A204.1 (cell line): ENCODE measurements around the gene EDC4.
"Not testable (repeated sequence)": the region's sequence is repeated elsewhere in the genome, so short reads cannot be mapped to it uniquely, and the experiment has no call there.

Source experiments
- FAIRE-seq: peaks from 2 replicates; lab custom pipeline; 2012; peaks lifted over from hg19 to GRCh38; lab: Jason Lieb, UNC

The EDC4 gene

DNA sequence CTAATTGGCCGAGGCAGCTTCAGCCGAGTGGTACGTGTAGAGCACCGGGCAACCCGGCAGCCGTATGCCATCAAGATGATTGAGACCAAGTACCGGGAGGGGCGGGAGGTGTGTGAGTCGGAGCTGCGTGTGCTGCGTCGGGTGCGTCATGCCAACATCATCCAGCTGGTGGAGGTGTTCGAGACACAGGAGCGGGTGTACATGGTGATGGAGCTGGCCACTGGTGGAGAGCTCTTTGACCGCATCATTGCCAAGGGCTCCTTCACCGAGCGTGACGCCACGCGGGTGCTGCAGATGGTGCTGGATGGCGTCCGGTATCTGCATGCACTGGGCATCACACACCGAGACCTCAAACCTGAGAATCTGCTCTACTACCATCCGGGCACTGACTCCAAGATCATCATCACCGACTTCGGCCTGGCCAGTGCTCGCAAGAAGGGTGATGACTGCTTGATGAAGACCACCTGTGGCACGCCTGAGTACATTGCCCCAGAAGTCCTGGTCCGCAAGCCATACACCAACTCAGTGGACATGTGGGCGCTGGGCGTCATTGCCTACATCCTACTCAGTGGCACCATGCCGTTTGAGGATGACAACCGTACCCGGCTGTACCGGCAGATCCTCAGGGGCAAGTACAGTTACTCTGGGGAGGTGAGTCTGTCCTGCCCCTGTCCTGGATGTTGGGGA, 36.3 kb downstream of the EDC4 start:
- FAIRE-seq: no peak

DNA sequence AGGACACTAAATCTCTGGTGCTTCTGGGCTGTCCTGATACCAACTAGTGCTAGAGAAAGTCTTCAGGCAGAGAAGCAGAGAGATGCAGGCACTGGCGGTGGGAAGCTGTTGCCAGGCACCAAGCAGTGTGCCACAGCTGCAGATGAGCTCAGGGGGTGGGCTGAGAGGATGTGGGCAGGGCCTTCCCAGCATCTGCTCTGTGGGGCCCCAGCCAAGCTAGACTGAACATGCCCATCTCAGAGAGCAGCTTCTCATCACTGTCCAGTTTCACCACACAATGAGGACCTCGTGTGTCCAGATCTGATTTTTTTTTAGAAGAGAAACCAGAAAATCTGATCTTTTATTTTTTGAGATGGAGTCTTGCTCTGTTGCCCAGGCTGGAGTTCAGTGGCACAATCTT, 37.3 kb downstream of the EDC4 start:
- no peak for FAIRE-seq

DNA sequence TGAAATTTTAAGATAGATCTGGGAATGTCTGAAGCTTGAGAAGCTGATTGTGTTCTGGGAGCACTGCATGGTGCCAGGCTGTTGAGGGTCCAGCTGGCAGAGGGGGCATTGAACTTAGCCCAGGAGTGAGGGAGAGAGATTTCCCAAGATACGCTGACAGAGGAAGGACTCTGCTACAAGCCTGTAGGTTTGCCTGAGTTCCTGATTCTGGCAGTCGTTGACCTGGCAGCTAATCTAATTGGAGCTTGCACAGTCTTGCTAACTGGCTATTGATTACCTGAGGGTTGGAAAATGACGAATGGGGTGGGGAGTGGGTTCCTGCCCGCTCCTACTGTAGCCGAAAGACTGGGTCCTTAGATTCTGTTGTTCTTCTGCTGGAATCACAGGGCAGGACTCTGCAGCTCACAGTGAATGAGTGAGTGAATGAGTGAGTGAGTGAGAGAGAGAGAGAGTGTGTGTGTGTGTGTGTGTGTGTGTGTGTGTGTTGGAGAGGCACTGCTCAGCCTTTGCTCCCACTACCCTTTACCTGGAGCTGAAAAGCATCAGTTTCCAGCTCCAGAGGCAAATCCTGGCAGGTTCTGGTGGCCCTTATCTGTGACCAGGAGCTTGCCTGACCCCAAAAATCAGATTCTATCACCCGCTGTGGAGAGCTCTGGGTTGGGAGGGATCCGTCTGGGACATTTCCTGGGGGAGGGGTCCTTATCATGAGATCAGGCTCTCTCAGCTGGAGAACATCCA, 42.1 kb downstream of the EDC4 start:
- no peak for FAIRE-seq

DNA sequence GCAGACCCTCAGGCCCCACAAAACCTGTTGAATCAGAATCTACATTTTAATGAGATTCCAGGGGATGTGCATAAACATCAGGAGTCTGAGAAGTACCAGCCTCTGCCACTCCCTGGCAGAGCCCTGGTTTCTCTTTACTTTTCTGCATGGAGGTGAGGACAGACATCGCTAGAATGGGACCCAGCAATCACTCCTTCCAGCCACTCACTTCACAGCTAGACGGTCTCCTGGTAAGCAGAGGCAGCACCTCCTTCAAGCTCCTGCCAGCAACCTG, 42.6 kb downstream of the EDC4 start:
- not testable (repeated sequence) for FAIRE-seq

DNA sequence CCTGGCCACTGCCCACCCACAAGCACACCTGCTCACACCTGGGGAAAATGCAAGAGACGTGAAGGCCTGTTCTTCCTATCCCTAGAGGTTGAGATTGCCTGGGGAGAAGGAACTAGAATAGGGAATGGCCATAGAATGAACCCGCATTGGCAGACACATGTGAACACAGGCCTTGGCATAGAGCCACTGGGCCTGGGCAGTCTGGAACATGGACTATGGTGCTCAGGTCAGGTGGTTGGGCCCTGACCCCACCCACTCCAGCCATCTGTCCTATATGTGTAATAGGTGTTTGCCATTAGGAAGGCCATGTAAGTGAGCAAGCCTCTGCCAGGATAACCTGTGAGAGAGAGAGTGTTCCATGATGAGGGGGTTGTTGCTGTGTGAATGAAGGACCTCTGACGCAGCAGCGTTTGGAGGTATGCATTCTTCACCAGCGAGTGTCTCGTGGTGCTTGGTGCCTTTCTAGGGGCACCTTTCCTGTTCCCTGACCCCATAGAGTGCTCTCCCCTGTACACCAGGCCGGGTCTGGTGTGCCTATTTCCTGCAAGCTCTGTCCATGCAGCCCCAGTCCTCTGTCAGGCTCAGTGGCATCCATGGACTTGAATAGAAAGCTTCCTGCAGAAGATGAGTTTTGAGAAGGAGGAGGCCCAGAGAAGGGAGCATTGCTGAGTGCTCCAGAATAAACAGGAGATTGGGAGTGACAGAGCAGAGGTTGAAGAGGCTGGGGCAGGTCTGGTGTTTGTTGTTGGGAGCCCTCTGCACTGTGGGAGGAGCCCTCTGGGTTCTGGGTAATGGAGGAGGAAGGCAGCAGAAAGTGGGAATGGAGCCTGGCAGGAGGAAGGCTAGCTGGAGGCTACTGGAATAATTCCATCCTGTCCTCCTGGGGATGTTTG, 43.2 kb downstream of the EDC4 start:
- FAIRE-seq: no peak

DNA sequence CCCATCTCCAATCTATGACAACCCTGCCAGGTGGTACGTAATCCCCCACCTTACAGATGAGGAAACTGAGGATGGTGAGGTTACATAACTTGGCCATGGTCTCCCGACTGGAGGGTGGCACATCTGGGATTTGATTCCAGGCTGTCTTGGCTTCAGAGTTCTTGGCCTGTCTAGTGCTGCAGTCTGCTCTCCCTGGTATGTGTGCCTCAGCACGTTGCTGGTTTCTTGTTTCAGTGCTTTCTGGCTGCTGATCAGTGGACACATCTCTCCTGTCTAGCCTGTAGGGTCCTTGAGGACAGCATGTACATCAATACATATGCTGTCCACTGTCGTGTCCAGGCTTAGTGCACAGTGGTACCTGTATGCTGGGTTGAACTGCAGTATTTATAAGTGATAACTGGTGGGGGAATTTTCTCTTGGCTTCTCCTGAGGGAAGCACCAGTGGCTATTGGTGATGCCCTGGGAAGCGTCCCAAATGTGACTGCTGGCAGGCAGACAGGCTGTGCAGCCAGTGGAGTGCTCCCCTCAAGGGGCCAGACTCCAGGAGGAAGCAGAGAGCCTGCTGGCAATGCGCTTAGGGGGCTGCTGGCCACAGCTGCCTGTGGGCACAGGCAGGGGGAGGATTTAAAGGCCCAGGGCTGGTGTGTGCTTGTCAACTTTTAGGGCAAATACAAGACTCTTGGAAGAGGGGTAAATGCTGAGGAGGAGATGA, 44.4 kb downstream of the EDC4 start:
- no peak for FAIRE-seq

DNA sequence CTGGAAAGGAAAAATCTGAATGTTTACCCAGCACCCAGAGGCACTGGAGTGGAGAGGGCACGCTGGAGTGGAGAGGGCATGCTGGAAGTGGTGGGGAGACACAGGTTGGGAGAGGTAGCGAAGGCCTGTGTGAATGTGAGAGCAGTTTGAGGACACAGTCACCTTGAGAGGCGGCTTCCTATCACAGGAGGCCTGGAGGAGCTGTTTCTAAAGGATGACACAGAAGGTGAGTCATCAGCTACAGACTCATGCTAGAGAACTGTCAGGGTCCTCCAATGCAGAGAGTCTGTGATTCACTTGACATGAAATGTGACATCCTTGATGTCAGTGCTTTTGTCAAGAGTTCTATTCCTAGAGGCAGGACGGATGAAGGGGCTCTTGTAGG, 45.0 kb downstream of the EDC4 start:
- FAIRE-seq: no peak

DNA sequence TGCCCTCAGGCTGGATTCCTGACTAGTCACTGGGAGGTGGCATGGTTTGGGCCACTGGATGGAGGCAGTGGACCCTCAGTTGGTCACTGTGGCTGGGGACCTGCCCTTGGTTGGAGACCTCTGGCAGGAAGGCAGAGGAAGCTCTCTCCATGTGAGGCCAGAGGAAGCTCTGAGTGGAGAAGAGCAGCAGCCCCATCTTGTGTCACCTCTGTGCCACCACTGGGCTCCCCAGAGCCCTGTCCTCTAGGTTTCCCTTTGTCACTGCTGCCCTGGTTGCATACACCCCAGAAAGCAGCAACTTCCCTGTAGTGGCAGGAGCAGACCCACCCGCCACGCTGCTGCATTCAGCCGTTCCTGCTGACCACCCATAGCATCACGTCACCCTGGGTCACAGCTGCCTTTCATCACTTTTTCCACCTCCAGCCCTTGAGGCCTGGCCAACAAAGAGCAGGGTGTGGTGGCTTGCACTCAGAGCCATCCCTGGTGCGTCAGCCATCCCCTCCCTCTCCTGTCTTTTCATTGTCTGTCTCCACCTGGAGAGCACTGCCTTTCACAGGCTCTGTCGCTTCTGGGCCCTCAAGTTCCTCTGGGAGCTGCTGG, 46.9 kb downstream of the EDC4 start:
- FAIRE-seq: no peak

DNA sequence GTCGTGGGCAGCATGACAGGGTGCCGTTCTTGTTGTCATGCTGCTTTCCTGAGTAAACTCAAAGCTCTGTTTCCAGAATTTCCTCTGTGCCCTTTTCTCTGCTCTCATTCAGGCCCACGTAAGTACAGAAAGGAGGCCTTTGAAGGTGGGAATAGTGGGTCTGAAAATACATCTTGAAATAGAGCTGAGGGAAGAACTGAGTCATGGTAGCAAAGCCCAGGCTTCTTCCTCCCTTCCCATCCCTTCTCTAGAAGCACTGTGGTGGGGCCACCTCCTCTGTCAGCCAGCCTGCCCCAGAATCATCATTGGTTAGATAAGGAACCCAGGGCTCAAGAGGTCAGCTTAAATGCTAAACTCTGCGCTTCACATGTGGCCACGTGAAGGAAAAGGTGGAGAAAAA, 49.4 kb downstream of the EDC4 start:
- no peak for FAIRE-seq

DNA sequence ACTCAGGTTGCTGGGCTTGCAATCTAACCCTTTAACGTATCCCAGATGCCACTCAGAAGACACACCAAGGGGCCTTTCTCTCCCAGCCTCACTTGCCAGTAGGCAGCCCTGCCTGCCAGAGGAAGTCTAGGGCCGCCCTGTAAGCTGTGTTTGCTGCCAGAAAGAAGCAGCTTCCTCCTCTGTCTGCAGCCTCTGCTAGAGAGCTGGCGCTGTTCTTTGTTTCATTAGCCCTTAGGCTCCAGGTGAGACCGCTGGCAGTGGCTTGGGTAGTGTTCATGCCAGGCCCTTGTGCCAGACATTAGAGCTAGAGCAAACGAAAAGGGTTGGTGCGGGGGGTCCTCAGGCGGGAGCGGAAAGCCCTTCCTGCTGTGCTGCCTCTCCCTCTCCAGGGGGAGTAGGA, 49.9 kb downstream of the EDC4 start:
- FAIRE-seq: no peak

DNA sequence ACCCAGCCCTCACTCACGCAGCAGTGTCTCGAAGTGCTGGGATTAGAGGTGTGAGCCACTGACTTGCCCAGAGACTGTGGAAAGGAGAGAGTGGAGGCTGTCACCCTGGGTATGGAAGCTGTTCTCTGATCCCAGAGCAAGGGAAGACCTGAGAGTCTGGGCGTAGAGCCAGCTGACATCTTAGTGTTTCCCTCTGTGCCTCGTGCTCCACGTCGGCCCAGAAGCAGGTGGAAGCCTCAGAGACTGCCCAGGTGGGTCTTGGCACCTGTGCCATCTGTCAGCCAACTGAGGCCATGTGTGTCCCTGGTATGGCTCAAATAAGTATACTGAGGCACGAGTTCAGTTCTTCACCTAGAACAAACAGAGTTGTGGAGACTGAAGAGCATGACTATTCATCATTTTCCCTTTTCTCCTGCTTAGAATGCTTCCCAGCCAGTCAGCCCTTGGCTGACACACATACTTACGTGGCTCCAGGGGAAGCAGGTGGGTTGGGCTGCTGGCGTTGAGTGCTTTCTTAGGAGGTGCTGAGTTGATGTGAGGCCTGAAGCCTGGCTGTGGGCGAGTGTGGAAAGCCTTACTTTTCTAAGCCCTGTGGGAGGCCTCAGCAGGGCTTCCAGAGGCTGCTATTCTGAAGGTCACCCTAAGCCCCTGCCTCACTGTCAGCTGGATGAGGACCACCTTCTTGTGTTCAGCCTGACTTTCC, 50.7 kb downstream of the EDC4 start:
- no peak for FAIRE-seq

DNA sequence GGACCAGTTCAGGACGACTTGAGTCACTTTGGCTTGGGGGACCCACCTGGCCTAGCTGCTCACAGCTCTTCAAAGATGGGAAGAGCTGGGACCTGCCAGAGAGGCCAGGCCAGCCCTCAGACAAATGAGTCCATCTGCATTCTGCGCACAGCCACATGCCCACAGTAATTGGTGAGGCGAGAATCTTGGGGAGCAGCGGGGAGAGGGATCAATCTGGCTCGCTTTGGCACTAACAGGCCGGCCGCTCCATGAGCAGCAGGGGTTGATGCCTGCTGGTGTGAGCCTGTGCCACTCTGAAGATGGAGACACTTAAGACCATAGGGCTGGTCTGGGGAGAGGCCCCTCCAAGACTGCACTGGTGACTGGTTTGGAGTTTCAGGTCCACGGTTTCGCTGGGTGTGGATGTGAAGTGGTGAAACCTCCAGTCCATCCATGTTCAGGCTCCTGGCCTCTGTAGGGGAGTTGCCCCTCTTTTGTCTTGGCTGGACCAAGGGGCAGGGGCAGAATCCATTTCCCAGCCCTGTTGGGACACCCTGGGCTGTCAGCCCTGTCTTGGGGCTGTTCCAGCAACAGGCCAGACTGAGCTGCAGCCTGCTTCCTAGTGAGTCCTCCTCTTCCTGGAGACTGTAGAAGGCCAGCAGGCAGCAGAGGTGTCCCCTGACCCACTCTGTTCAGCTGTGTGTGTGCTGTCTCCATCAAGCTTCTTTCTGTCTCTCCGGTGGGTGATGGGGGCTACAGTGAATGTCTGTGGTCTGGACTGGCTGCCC, 51.5 kb downstream of the EDC4 start:
- no peak for FAIRE-seq

DNA sequence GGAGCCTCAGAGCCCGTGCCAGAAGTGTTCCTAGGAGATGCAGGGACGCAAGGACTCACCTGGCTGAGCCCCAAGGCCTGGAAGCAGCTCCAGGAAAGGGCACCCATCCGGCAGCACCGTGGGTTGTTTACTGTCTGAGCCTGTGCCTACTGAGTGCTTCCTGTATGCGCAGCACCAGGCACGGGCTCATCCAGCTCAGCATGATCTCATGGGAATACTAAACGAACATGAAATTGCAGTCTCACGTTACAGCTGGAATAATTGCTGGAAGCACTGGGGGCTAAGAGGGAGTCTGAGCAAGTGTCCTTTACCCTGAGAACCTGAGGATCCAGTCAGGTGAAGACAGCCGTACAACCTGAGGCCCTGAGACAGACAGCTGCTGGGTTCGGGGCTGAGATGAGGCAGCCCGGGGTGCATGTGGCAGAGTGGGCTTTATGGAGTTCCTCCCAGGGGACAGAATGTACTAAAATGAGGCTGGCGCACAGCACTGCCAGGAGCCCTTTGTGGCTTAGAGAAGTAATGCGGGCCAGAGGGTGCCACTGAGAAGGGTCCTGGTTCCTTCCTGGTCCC, 53.4 kb downstream of the EDC4 start:
- FAIRE-seq: no peak

DNA sequence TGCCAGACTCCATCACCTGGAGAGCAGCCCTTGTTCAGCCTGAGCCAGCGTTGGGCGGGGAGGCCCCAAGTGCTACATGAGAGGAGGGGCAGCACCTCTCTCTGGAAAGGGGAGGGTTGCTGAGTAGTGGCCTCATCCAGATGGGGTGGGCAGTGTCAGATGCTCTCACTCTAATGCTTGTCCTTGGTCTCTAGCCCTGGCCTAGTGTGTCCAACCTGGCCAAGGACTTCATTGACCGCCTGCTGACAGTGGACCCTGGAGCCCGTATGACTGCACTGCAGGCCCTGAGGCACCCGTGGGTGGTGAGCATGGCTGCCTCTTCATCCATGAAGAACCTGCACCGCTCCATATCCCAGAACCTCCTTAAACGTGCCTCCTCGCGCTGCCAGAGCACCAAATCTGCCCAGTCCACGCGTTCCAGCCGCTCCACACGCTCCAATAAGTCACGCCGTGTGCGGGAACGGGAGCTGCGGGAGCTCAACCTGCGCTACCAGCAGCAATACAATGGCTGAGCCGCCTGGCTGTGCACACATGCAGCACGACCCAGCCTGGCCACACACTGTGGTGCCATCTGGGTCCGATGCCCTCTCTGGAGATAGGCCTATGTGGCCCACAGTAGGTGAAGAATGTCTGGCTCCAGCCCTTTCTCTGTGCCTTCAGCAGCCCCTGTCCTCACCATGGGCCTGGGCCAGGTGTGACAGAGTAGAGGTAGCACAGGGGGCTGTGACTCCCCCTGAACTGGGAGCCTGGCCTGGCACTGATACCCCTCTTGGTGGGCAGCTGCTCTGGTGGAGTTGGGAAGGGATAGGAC, 54.5 kb downstream of the EDC4 start:
- FAIRE-seq: no peak

DNA sequence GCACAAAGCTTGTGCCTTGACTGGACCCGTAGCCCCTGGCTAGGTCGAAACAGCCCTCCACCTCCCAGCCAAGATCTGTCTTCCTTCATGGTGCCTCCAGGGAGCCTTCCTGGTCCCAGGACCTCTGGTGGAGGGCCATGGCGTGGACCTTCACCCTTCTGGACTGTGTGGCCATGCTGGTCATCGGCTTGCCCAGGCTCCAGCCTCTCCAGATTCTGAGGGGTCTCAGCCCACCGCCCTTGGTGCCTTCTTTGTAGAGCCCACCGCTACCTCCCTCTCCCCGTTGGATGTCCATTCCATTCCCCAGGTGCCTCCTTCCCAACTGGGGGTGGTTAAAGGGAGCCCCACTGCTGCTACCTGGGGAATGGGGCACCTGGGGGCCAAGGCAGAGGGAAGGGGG, 55.3 kb downstream of the EDC4 start:
- FAIRE-seq: no peak

DNA sequence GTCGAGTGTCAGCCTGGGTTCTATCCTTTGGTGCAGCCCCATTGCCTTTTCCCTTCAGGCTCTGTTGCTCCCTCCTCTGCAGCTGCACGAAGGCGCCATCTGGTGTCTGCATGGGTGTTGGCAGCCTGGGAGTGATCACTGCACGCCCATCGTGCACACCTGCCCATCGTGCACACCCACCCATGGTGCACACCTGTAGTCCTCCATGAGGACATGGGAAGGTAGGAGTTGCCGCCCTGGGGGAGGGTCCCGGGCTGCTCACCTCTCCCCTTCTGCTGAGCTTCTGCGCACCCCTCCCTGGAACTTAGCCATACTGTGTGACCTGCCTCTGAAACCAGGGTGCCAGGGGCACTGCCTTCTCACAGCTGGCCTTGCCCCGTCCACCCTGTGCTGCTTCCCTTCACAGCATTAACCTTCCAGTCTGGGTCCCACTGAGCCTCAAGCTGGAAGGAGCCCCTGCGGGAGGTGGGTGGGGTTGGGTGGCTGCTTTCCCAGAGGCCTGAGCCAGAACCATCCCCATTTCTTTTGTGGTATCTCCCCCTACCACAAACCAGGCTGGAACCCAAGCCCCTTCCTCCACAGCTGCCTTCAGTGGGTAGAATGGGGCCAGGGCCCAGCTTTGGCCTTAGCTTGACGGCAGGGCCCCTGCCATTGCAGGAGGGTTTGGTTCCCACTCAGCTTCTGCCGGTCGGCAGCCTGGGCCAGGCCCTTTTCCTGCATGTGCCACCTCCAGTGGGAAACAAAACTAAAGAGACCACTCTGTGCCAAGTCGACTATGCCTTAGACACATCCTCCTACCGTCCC, 55.9 kb downstream of the EDC4 start:
- FAIRE-seq: no peak

DNA sequence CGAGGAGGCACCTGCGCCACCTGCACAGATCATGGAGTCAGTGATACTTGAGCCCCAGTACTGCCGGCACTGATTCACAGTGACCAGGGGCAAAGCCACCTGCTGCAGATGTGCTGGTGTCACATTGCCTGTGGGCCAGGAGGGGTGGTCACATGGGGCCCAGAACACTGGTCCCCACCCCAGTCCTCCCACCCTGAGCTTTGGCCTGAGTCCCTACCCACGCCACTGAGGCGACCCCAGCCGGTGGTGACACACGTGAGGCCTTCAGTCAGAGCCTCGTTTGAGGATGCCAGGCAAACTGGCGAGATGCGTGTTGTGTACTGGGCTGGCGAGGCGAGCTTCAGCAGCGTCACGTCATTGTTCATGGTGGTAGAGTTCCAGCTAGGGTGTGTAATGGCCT, 57.3 kb downstream of the EDC4 start:
- FAIRE-seq: no peak

DNA sequence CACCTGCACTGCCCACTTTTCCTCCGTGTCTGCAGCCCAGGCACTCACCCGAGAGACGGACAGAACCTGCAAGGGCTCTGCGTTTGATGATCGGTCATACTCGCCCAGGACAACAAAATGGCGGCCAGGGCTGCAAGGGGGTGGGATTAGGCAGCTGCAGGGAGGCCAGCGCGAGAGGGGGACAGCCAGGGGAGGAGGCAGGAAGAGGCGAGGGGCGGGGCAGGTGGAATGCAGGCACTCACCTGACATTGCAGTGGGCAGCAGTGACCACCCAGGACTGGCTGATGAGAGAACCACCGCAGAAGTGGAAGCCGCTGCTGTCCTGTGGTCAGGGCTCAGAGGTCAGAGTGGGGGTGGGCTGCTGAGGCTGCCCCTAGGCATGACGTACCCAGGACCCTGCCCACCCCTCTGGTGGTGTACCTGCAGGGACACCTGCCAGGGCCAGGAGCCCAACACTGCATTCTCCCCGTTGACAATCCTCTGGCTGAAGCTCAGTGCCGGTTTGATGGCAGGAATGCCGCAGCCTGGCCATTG, 57.9 kb downstream of the EDC4 start:
- FAIRE-seq: no peak
